H1 (cell line): ENCODE results near the gene PREX1. TPM values are rescaled to one million over a fixed set of nuclear protein-coding genes. Genes with fewer than 3 reads are reported as not detected.

Source experiments
- CTCF ChIA-PET: fragments of 300-600 bp; sonication (Branson Sonifier 250); formaldehyde crosslinking; loops from one replicate; lab custom pipeline; 2021; ENCODE audit not compliant: partially characterized antibody; lab: Charles Lee
- POLR2A ChIA-PET: fragments of 300-600 bp; sonication (Branson Sonifier 250); formaldehyde crosslinking; loops from one replicate; lab custom pipeline; 2021; ENCODE audit warnings: inconsistent platforms; ENCODE audit not compliant: partially characterized antibody; lab: Charles Lee
- DNase-seq, 2 experiments: peaks; one replicate each; pipeline versions ENCODE4 v3.0.0 to v3.0.0-alpha.2; 2010 to 2022; ENCODE audit warnings: low spot score in 2 of 2, low read depth in 1 of 2, mixed read lengths in 1 of 2
- FAIRE-seq: peaks from 2 replicates; lab custom pipeline; 2011; peaks lifted over from hg19 to GRCh38; lab: Jason Lieb, UNC
- H2AFZ ChIP-seq: 2 replicates; pipeline ENCODE4 v1.8.1; 2012; ENCODE audit warnings: low read length, inconsistent platforms
- H2AK5ac ChIP-seq: 2 replicates; pipeline ENCODE4 v1.6.1; 2013; ENCODE audit warnings: low read depth, low read length
- H2BK120ac ChIP-seq: replicated peaks from 2 replicates; pipeline ENCODE3; 2013; ENCODE audit warnings: low read depth, low read length, inconsistent platforms
- H2BK12ac ChIP-seq: 2 replicates; pipeline ENCODE4 v1.6.1; 2013; ENCODE audit warnings: low read depth, low read length
- H2BK15ac ChIP-seq: 2 replicates; pipeline ENCODE4 v1.6.1; 2013; ENCODE audit warnings: low read length
- H2BK20ac ChIP-seq: 2 replicates; pipeline ENCODE4 v1.6.1; 2013; ENCODE audit warnings: low read length
- H2BK5ac ChIP-seq: 2 replicates; pipeline ENCODE4 v1.6.1; 2013; ENCODE audit warnings: low read depth, low read length
- H3K14ac ChIP-seq: 2 replicates; pipeline ENCODE4 v1.6.1; 2013; ENCODE audit warnings: inconsistent platforms; ENCODE audit not compliant: insufficient read length
- H3K18ac ChIP-seq: 2 replicates; pipeline ENCODE4 v1.6.1; 2013; ENCODE audit warnings: low read length; ENCODE audit errors: extremely low read depth
- H3K23ac ChIP-seq: 2 replicates; pipeline ENCODE4 v1.6.1; 2013; ENCODE audit warnings: inconsistent platforms; ENCODE audit not compliant: insufficient read length
- H3K23me2 ChIP-seq: 2 replicates; pipeline ENCODE4 v1.6.1; 2013; ENCODE audit warnings: low read depth, low read length
- H3K27ac ChIP-seq: 2 replicates; pipeline ENCODE4 v1.6.1; 2011; ENCODE audit warnings: low read depth, low read length, inconsistent platforms
- H3K27me3 ChIP-seq, 4 experiments: replicated peaks in 1 of 4; 1 replicate in 1 of 4; 2 replicates in 3 of 4; pipeline versions ENCODE4 v1.6.1 to v1.8.1; 2011 to 2013; ENCODE audit warnings: low read length in 3 of 4, mild to moderate bottlenecking in 3 of 4, inconsistent platforms in 2 of 4, mixed read lengths in 2 of 4, moderate library complexity in 1 of 4; ENCODE audit not compliant: control insufficient read depth in 3 of 4, insufficient read depth in 3 of 4; ENCODE audit errors: extremely low read depth in 1 of 4
- H3K36me3 ChIP-seq, 4 experiments: 2 replicates each; pipeline versions ENCODE4 v1.6.1 to v1.8.1; 2011 to 2013; ENCODE audit warnings: mild to moderate bottlenecking in 4 of 4, low read length in 3 of 4, moderate library complexity in 2 of 4, control low read depth in 1 of 4, inconsistent platforms in 1 of 4; ENCODE audit not compliant: insufficient read depth in 4 of 4, control insufficient read depth in 2 of 4
- H3K4ac ChIP-seq: replicated peaks from 2 replicates; pipeline ENCODE3; 2013; ENCODE audit warnings: low read length, low read depth, mixed read lengths, inconsistent platforms; ENCODE audit not compliant: insufficient read length
- H3K4me1 ChIP-seq, 4 experiments: replicated peaks in 1 of 4; 1 replicate in 1 of 4; 2 replicates in 3 of 4; pipeline versions ENCODE4 v1.6.1 to v1.8.1; 2011 to 2013; ENCODE audit warnings: low read length in 3 of 4, inconsistent platforms in 2 of 4, mixed read lengths in 1 of 4; ENCODE audit not compliant: insufficient read depth in 4 of 4, control insufficient read depth in 3 of 4
- H3K4me2 ChIP-seq, 2 experiments: 2 replicates each; pipeline versions ENCODE4 v1.6.1 to v1.8.1; 2011 to 2013; ENCODE audit warnings: low read depth in 2 of 2, low read length in 2 of 2, control low read depth in 1 of 2, inconsistent platforms in 1 of 2, mild to moderate bottlenecking in 1 of 2; ENCODE audit not compliant: insufficient read depth in 1 of 2
- H3K4me3 ChIP-seq, 4 experiments: fragments of 200-600, 300-600 bp in 1 of 4; sonication (generic), shearing (Covaris generic), sonication (Bioruptor Twin) in 1 of 4; 2 replicates each; pipeline versions ENCODE4 v1.5.1 to v1.8.1; 2011 to 2016; ENCODE audit warnings: low read length in 4 of 4, low read depth in 3 of 4, control low read depth in 2 of 4, inconsistent platforms in 2 of 4, mild to moderate bottlenecking in 2 of 4, mixed read lengths in 1 of 4, moderate library complexity in 1 of 4; ENCODE audit not compliant: insufficient read depth in 2 of 4; ENCODE audit errors: extremely low read depth in 1 of 4
- H3K56ac ChIP-seq: replicated peaks from 2 replicates; pipeline ENCODE3; 2013; ENCODE audit warnings: low read depth, mild to moderate bottlenecking, mixed read lengths, low read length, inconsistent platforms; ENCODE audit not compliant: insufficient read length
- H3K79me1 ChIP-seq: 2 replicates; pipeline ENCODE4 v1.6.1; 2013; ENCODE audit warnings: low read depth, low read length, control low read depth
- H3K79me2 ChIP-seq, 2 experiments: 2 replicates each; pipeline versions ENCODE4 v1.6.1 to v1.8.1; 2012 to 2013; ENCODE audit warnings: low read length in 2 of 2, mild to moderate bottlenecking in 2 of 2, inconsistent platforms in 1 of 2; ENCODE audit not compliant: insufficient read depth in 2 of 2, control insufficient read depth in 1 of 2
- H3K9ac ChIP-seq, 4 experiments: replicated peaks in 1 of 4; 1 replicate in 1 of 4; 2 replicates in 3 of 4; pipeline versions ENCODE4 v1.6.1 to v1.8.1; 2011 to 2013; ENCODE audit warnings: low read depth in 3 of 4, low read length in 3 of 4, control low read depth in 2 of 4, mild to moderate bottlenecking in 2 of 4, moderate library complexity in 2 of 4, inconsistent platforms in 1 of 4; ENCODE audit errors: extremely low read depth in 1 of 4
- H3K9me3 ChIP-seq, 2 experiments: 2 replicates each; pipeline versions ENCODE4 v1.6.1 to v1.8.1; 2012 to 2013; ENCODE audit warnings: mild to moderate bottlenecking in 2 of 2, moderate library complexity in 2 of 2, control low read depth in 1 of 2, inconsistent platforms in 1 of 2, low read depth in 1 of 2, low read length in 1 of 2, mixed read lengths in 1 of 2; ENCODE audit not compliant: insufficient read depth in 2 of 2
- H4K20me1 ChIP-seq, 2 experiments: replicated peaks in 1 of 2; 2 replicates each; pipeline versions ENCODE3 to v1.8.1; 2011 to 2013; ENCODE audit warnings: inconsistent platforms in 2 of 2, low read length in 2 of 2, mild to moderate bottlenecking in 1 of 2; ENCODE audit not compliant: insufficient read depth in 2 of 2, control insufficient read depth in 1 of 2
- H4K5ac ChIP-seq: 2 replicates; pipeline ENCODE4 v1.6.1; 2013; ENCODE audit warnings: low read length, low read depth, mixed read lengths, inconsistent platforms; ENCODE audit not compliant: insufficient read length
- H4K8ac ChIP-seq: 2 replicates; pipeline ENCODE4 v1.8.0; 2013; ENCODE audit warnings: mild to moderate bottlenecking, moderate library complexity, low read length, inconsistent platforms; ENCODE audit not compliant: insufficient read depth; ENCODE audit errors: extremely low read depth
- H4K91ac ChIP-seq: replicated peaks from 2 replicates; pipeline ENCODE3; 2013; ENCODE audit warnings: low read length, mixed read lengths, inconsistent platforms; ENCODE audit not compliant: insufficient read length
- BACH1 ChIP-seq: IDR thresholded peaks from 2 replicates; pipeline ENCODE4 v1.6.1; 2012; ENCODE audit warnings: low read length, improper control_type of control experiment
- CBX5 ChIP-seq: fragments of 300-800, 300-1000 bp; sonication (generic); IDR thresholded peaks from 2 replicates; pipeline ENCODE4 v1.7.1; 2016; ENCODE audit warnings: antibody characterized with exemption, low read length, low read depth
- CTCF ChIP-seq, 3 experiments: IDR thresholded peaks; 1 replicate in 2 of 3; 2 replicates in 1 of 3; pipeline versions ENCODE4 v1.5.1 to v1.6.1; 2011; ENCODE audit warnings: low read length in 3 of 3, mild to moderate bottlenecking in 3 of 3, inconsistent platforms in 2 of 3, low read depth in 1 of 3, moderate library complexity in 1 of 3; ENCODE audit not compliant: insufficient read depth in 1 of 3; ENCODE audit errors: control extremely low read depth in 1 of 3
- FOSL1 ChIP-seq: IDR thresholded peaks from 2 replicates; pipeline ENCODE4 v1.6.1; 2011; ENCODE audit warnings: mild to moderate bottlenecking, low read depth, low read length, moderate library complexity; ENCODE audit not compliant: insufficient read depth
- KDM5A ChIP-seq: fragments of 200-600 bp; IDR thresholded peaks from 2 replicates; pipeline ENCODE4 v1.7.1; 2012; ENCODE audit warnings: mild to moderate bottlenecking, low read length, inconsistent platforms, mixed read lengths
- NRF1 ChIP-seq: IDR thresholded peaks from 2 replicates; pipeline ENCODE4 v1.6.1; 2011; ENCODE audit warnings: mild to moderate bottlenecking, low read depth, low read length, improper control_type of control experiment
- POLR2A ChIP-seq, 2 experiments: IDR thresholded peaks; 1 replicate in 1 of 2; 2 replicates in 1 of 2; pipeline ENCODE4 v1.6.1; 2011; ENCODE audit warnings: low read depth in 2 of 2, low read length in 2 of 2, mild to moderate bottlenecking in 2 of 2; ENCODE audit errors: control extremely low read depth in 1 of 2
- USF2 ChIP-seq: IDR thresholded peaks from 2 replicates; pipeline ENCODE4 v1.6.1; 2011; ENCODE audit warnings: low read length, improper control_type of control experiment
- WGBS, 2 experiments: shearing (Covaris generic) in 1 of 2; methylation state at CpG; one replicate each; pipeline versions ENCODE4 v1.1.6 to v1.1.7; 2013 to 2015; ENCODE audit warnings: low lambda C conversion rate in 2 of 2, mixed read lengths in 2 of 2, inconsistent platforms in 1 of 2, low coverage in 1 of 2, missing lambda C conversion rate in 1 of 2; ENCODE audit not compliant: insufficient replicate concordance in 2 of 2, insufficient coverage in 1 of 2, insufficient read length in 1 of 2; ENCODE audit errors: extremely low coverage in 1 of 2, missing lambda C conversion rate in 1 of 2; 5-methylcytosine and 5-hydroxymethylcytosine counted together
- polyA plus RNA-seq, 7 experiments: library from polyadenylated mRNA; depleted of rRNA in 3 of 7; stranded (reverse) in 5 of 7; unstranded in 2 of 7; fragments of >200 nt in 5 of 7; fragments of 200-250 nt in 2 of 7; gene quantifications; 1 replicate in 5 of 7; 2 replicates in 1 of 7; 4 replicates in 1 of 7; pipeline versions ENCODE4 v1.2.1 to v1.2.3, GENCODE V29; 2011 to 2013; ENCODE audit warnings: missing spikeins in 2 of 7, mixed read lengths in 2 of 7
- total RNA-seq: library from RNA; stranded (reverse); fragmentation: NEBNext Ultra II Directional; extraction: Animal tissue kit (Norgen Biotek cat#: 25700); gene quantifications from 2 replicates; pipeline ENCODE4 v1.2.1, GENCODE V29; 2021

Gene PREX1
- total and polyA plus RNA-seq, 2 of the 8 experiments (the other 6 are each of a cell fraction or from before 2014, with no cell fraction given), result 10.7 to 12.8 TPM

- Histone ChIP-seq H2AFZ (no peak overlapping the region), H2BK120ac (no peak overlapping the region), H4K8ac (no peak overlapping the region; the same call in 1 of the 2 replicates), H2BK12ac (no peak overlapping the region), H2BK5ac (no peak overlapping the region), H3K4me1 (no peaks in the 10 kb centered on the region; a peak in 1 of 7 replicates), H3K14ac (no peak overlapping the region), H4K5ac (no peak overlapping the region), H3K9ac (no peak overlapping the region), H3K56ac (no peak overlapping the region), H3K9me3 (peaks cover 0 to 3% of the 10 kb centered on the region in 2 experiments; a peak in 1 of 4 replicates), H2BK15ac (no peak overlapping the region), H3K79me2 (no peaks in the 10 kb centered on the region), H3K4me2 (no peak overlapping the region), H4K20me1 (no peaks in the 10 kb centered on the region), H3K27ac (no peak overlapping the region), H3K23ac (no peak overlapping the region), H3K18ac (no peak overlapping the region), H3K79me1 (no peaks in the 10 kb centered on the region), H3K4me3 (no peak overlapping the region), H3K23me2 (no peaks in the 10 kb centered on the region), H3K27me3 (no peaks in the 10 kb centered on the region), H3K36me3 (no peaks in the 10 kb centered on the region), H4K91ac (no peak overlapping the region), H2BK20ac (no peak overlapping the region), H3K4ac (no peak overlapping the region), H2AK5ac (no peak overlapping the region)
- ChIA-PET POLR2A (no interaction called here), CTCF (interaction anchor here (1.1 to 10.5 kb wide), 3 partner anchors 39 to 243 kb away, joined by 3 to 186 read pairs (median 5); no protein-coding TSS in a partner anchor)
- FAIRE-seq (no peak), DNase-seq (no peak)
- WGBS, 2 experiments, result 90% methylated on average over 14 of the region's 14 CpGs; no CpG with 5 or more reads in 1 of the 2 experiments
- no peak for TF ChIP-seq CBX5
- TF ChIP-seq POLR2A (IDR thresholded peaks at IDR 0.05; ENCODE audit: control extremely low read depth in 1 of 2, low read depth in 2 of 2, low read length in 2 of 2), result no peak
- TF ChIP-seq FOSL1, result no peak
- no peak for TF ChIP-seq CTCF (IDR thresholded peaks at IDR 0.05; ENCODE audit: control extremely low read depth in 1 of 3, insufficient read depth in 1 of 3, low read depth in 1 of 3, low read length in 3 of 3)
- TF ChIP-seq NRF1, result no peak
- no peak for TF ChIP-seq BACH1
- no peak for TF ChIP-seq USF2
- no peak for TF ChIP-seq KDM5A
Measured at GRCh38 chr20:48661575-48662455, 166.0 kb downstream of the PREX1 start.
